Stimulated activated CD8-positive, alpha-beta memory T cell treated with anti-CD3 and anti-CD28 coated beads, Interleukin-15, amount 100 ng/mL, for 4 hours (primary cell): ENCODE results near the gene ABHD16A.
"Not testable (repeated sequence)": the region's sequence is repeated elsewhere in the genome, so short reads cannot be mapped to it uniquely, and the experiment has no call there.

Source experiments
- DNase-seq, 2 donors: peaks; one replicate each; pipeline ENCODE4 v3.0.0-alpha.2; 2020; ENCODE audit warnings: low read depth in 2 of 2

Gene ABHD16A

GRCh38 chr6:31713991-31714684 is 11.0 kb upstream of the ABHD16A start:
- DNase-seq: no peak

GRCh38 chr6:31713465-31713864 is 10.3 kb upstream of the ABHD16A start:
- no peak for DNase-seq

GRCh38 chr6:31712296-31712695 is 9.2 kb upstream of the ABHD16A start:
- DNase-seq: no peak

- DNase-seq: no peak
These were observed 8.1 kb upstream of the ABHD16A start for GRCh38 chr6:31711233-31711632.

- DNase-seq: no peak
These were observed 7.5 kb upstream of the ABHD16A start for GRCh38 chr6:31710523-31711219.

- DNase-seq: not testable (repeated sequence)
These were observed 6.0 kb upstream of the ABHD16A start for GRCh38 chr6:31709157-31709556.

- no peak for DNase-seq
These were observed 5.1 kb upstream of the ABHD16A start for GRCh38 chr6:31708224-31708623.

GRCh38 chr6:31707701-31708100 is 4.6 kb upstream of the ABHD16A start:
- no peak for DNase-seq

- no peak for DNase-seq
These were observed 3.5 kb upstream of the ABHD16A start, which contains the start of gene LY6G6F for GRCh38 chr6:31706599-31706998. Gene LY6G6F (plus strand): TSS chr6:31706866. CDS start chr6:31706907, 41 bp downstream.

- no peak for DNase-seq
These were observed 2.8 kb upstream of the ABHD16A start for GRCh38 chr6:31705931-31706330.

- no peak for DNase-seq
These were observed 712 bp downstream of the ABHD16A start for GRCh38 chr6:31702405-31702818.

- DNase-seq: no peak
These were observed 1.3 kb downstream of the ABHD16A start for GRCh38 chr6:31701666-31702404.

GRCh38 chr6:31700740-31701401 is 2.3 kb downstream of the ABHD16A start:
- DNase-seq: no peak

GRCh38 chr6:31697555-31697954 is 5.6 kb downstream of the ABHD16A start:
- no peak for DNase-seq

- DNase-seq: no peak
These were observed 9.6 kb downstream of the ABHD16A start for GRCh38 chr6:31693535-31693934.

- DNase-seq: no peak
These were observed 10.2 kb downstream of the ABHD16A start for GRCh38 chr6:31692886-31693285.

GRCh38 chr6:31692353-31692752 is 10.8 kb downstream of the ABHD16A start:
- DNase-seq: no peak

GRCh38 chr6:31691564-31692108 is 11.5 kb downstream of the ABHD16A start:
- no peak for DNase-seq

GRCh38 chr6:31691078-31691463 is 12.1 kb downstream of the ABHD16A start:
- DNase-seq: no peak

GRCh38 chr6:31690231-31691077 is 12.7 kb downstream of the ABHD16A start:
- no peak for DNase-seq
